ENCODE measurements around the gene GNAO1.
A peak's percentile ranks its signal among the peaks of the same experiment; 100 is the strongest.

The GNAO1 gene

GRCh38 chr16:56242740-56243139 lies 51.5 kb downstream of the GNAO1 start:
- H3K4me3 ChIP-seq (ENCODE audit: control insufficient read depth, low read depth, low read length) = no peak overlapping the region
- TF ChIP-seq, protein P1, sequence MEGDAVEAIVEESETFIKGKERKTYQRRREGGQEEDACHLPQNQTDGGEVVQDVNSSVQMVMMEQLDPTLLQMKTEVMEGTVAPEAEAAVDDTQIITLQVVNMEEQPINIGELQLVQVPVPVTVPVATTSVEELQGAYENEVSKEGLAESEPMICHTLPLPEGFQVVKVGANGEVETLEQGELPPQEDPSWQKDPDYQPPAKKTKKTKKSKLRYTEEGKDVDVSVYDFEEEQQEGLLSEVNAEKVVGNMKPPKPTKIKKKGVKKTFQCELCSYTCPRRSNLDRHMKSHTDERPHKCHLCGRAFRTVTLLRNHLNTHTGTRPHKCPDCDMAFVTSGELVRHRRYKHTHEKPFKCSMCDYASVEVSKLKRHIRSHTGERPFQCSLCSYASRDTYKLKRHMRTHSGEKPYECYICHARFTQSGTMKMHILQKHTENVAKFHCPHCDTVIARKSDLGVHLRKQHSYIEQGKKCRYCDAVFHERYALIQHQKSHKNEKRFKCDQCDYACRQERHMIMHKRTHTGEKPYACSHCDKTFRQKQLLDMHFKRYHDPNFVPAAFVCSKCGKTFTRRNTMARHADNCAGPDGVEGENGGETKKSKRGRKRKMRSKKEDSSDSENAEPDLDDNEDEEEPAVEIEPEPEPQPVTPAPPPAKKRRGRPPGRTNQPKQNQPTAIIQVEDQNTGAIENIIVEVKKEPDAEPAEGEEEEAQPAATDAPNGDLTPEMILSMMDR (IDR thresholded peaks at IDR 0.05; ENCODE audit: control insufficient read depth, insufficient read depth, low read depth, low read length, missing control alignments) = no peak
- DNase-seq (ENCODE audit: low read depth) = no peak

DNA sequence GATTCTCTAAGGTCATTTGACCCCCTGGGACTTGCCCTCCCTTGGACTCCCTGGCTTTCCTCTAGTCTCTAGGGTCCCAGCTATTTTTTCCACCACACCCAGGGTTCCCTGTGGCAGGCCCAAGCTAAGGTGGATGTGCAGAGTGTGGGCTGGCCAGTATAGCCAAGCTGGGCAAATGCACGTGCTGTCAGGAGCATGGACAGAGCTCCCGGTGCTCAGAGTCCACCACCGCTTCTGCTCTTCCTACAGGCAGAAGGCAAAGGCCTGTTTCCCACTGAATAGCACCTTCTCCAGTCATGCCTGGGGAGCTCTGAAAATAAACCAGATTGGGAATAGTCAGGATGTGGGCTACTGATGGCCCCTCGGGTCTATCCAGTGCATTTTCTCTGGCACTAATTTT lies 53.3 kb downstream of the GNAO1 start:
- TF ChIP-seq, protein P1 (IDR thresholded peaks at IDR 0.05; ENCODE audit: control insufficient read depth, insufficient read depth, low read depth, low read length, missing control alignments) = no peak
- no peak for DNase-seq (ENCODE audit: low read depth)
- no peak overlapping the region for H3K4me3 ChIP-seq (ENCODE audit: control insufficient read depth, low read depth, low read length)

- peak; percentile 13 for DNase-seq (ENCODE audit: low read depth)
- TF ChIP-seq, protein P1 (IDR thresholded peaks at IDR 0.05; ENCODE audit: control insufficient read depth, insufficient read depth, low read depth, low read length, missing control alignments) = no peak
- H3K4me3 ChIP-seq (ENCODE audit: control insufficient read depth, low read depth, low read length) = no peak overlapping the region
Observed at GRCh38 chr16:56245197-56245596, 53.9 kb downstream of the GNAO1 start.

GRCh38 chr16:56246051-56246817 lies 54.9 kb downstream of the GNAO1 start:
- TF ChIP-seq, protein P1 (IDR thresholded peaks at IDR 0.05; ENCODE audit: control insufficient read depth, insufficient read depth, low read depth, low read length, missing control alignments) = no peak
- DNase-seq (ENCODE audit: low read depth) = no peak
- H3K4me3 ChIP-seq (ENCODE audit: control insufficient read depth, low read depth, low read length) = no peak overlapping the region

DNA sequence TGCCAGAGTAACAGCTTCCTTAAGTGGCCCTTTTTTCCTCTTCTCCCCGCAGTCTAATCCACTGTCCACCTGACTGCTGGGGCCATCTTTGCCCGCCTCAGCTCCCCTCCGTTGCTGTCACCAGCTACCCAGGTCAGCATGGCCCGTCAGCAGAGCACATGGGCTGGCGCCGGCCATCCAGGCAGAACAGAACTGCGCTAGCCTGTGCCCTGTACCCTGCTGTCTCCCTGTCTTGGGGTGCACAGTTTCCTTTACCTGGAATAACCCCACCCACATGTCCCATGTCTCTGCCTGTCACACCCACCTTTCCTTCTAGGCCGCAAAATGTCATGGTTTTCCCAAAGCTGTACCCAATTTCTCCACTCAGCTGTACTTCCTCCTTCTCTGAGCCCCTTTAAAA lies 55.7 kb downstream of the GNAO1 start:
- TF ChIP-seq, protein P1 (IDR thresholded peaks at IDR 0.05; ENCODE audit: control insufficient read depth, insufficient read depth, low read depth, low read length, missing control alignments) = no peak
- no peak overlapping the region for H3K4me3 ChIP-seq (ENCODE audit: control insufficient read depth, low read depth, low read length)
- DNase-seq (ENCODE audit: low read depth) = no peak

GRCh38 chr16:56247808-56248207 lies 56.5 kb downstream of the GNAO1 start:
- DNase-seq (ENCODE audit: low read depth) = no peak
- no peak overlapping the region for H3K4me3 ChIP-seq (ENCODE audit: control insufficient read depth, low read depth, low read length)
- TF ChIP-seq, protein P1 (IDR thresholded peaks at IDR 0.05; ENCODE audit: control insufficient read depth, insufficient read depth, low read depth, low read length, missing control alignments) = no peak
